Prostate gland (tissue), 2 donors: ENCODE results near the gene NQO1.

ENCODE experiments used
- POLR2AphosphoS5 ChIP-seq: sonication (generic); formaldehyde crosslinking; IDR thresholded peaks from one replicate; pipeline ENCODE4 v1.6.1; 2017; ENCODE audit warnings: antibody characterized with exemption
- TF ChIP-seq, protein P1 (sequence below), 4 experiments: fragments of 200-600 bp in 2 of 4; fragments of 450-650 bp in 2 of 4; sonication (generic) in 2 of 4; IDR thresholded peaks; 1 replicate in 3 of 4; 2 replicates in 1 of 4; pipeline ENCODE4 v1.5.1; 2016 to 2019; ENCODE audit warnings: antibody characterized with exemption in 4 of 4, mild to moderate bottlenecking in 2 of 4, moderate library complexity in 2 of 4

DNA sequence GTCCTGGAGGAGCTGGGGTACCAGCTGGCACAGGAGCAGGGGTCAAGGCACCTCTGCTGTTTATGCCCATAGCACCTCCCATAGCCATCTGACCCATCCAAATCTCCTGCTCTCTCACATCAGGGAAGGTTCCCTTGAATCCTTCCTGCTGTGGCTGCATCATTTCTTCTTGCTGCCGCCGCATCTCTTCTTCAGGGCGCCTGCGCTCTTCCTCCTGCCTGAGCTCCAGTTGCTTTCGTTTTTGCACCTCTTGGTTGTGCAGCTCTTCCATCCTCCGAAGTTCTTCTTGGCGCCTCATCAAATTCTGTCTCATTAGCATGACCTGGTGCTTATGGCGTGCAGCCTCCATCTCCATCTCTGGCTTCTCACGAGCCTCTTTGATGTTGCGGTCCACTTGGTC lies 30.3 kb upstream of the NQO1 start:
- TF ChIP-seq, protein P1, sequence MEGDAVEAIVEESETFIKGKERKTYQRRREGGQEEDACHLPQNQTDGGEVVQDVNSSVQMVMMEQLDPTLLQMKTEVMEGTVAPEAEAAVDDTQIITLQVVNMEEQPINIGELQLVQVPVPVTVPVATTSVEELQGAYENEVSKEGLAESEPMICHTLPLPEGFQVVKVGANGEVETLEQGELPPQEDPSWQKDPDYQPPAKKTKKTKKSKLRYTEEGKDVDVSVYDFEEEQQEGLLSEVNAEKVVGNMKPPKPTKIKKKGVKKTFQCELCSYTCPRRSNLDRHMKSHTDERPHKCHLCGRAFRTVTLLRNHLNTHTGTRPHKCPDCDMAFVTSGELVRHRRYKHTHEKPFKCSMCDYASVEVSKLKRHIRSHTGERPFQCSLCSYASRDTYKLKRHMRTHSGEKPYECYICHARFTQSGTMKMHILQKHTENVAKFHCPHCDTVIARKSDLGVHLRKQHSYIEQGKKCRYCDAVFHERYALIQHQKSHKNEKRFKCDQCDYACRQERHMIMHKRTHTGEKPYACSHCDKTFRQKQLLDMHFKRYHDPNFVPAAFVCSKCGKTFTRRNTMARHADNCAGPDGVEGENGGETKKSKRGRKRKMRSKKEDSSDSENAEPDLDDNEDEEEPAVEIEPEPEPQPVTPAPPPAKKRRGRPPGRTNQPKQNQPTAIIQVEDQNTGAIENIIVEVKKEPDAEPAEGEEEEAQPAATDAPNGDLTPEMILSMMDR (IDR thresholded peaks at IDR 0.05) = no peak
- no peak for TF ChIP-seq POLR2AphosphoS5
